HG03575 (cell line): ENCODE results near the gene EGFLAM.

Source experiments
- ATAC-seq: cut with Tn5 transposase; IDR thresholded peaks from one replicate; pipeline ENCODE4 v1.9.1; 2021; ENCODE audit not compliant: unreplicated experiment, insufficient number of reproducible peaks, low FRiP score; ENCODE audit errors: extremely low read depth

Gene EGFLAM

DNA sequence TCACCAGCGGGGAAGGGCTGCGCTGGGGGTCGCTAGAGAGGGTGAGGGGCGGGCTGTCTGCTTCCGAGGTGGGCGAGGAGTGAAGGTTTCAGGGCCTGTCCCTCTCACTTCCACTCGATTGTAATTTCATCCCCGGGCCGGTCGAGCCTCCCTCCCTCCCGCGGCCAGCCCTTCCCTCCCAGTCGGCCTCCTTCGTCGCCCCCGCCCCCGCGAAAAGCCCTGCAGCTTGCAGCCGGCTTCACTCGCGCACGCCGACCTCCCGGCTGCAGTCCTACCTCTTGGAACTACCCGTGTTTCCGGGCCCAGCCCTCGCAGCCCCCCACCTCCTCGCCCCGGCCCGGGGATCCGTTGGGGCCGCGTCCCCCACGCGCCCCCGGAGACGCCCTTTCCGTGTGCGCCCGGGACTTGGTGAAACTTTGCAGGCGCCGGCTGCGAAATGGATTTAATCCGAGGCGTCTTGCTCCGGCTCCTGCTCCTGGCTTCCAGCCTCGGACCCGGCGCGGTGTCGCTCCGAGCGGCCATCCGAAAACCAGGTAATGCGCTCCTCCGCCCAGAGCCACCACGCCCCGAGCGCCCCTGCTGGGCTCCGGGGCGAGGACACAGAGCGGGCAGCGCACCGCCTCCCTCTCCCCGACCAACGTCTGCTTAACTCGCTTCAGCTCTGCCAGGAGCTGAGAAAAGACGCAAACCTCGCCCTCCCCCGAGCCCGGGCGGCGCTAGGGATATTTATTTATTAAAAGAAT, at the start of gene EGFLAM:
TSS of gene EGFLAM (plus strand) at position 241 of the 743 bp plus-strand sequence. CDS start at position 437, 196 bp downstream.
- ATAC-seq, result no peak

DNA sequence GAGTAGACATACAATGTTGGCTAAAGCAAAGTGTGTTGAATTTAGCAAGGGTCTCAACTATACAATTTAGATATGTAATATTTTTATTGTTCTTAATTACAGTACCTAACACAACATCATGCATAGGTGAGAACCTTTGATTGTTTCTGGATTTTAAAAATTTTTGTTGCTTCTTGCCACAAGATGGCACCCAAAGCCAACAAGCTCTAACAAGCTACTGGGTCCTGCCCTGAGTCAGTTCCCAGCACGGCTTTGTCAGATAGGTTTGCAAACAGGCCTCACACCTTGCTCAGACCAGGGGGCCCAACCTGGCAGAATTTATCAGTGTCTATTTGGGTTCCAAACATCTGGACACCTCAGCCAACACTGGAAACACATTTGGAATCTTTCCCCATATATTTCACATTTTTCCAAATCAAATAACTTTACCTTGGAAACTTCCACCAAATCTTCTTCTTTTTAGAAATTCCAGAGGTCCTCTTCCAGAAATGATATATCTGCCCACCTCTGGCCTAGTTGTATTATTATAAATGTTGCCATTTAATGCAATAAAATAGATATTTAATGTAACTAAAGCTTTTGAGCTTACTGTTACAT, 49.5 kb upstream of the EGFLAM start:
- no peak for ATAC-seq

DNA sequence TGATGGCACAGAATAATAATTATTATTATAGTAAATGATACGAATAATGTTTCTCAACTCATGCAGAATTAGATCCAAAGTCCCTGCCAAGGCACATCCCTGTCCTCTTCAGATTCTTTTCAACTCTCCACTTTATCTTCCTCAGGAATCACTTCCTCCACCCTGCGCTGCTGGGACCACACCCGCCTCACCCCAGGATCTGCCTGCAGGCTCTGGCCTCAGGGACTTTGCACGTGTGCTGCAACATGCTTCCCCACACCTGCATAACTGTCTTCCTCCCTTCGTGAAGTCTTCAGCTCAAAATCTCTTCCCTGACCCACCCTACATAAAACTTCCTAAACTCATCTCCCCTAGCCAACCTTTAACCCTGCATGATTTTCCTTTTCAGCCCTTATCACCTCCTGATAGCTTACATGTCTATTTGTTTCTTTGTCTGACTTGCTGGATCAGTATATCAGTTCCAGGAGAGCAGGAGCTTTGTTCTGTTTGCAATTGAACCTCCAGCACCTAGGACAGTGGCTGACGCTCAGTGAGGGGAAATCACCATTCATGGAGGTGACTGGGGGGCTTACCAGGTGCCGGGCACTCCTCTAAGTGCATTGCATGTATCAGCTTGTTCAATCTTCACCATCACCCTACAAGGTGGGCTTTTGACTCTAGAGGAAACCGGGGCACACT, 47.5 kb upstream of the EGFLAM start:
- ATAC-seq, result no peak

DNA sequence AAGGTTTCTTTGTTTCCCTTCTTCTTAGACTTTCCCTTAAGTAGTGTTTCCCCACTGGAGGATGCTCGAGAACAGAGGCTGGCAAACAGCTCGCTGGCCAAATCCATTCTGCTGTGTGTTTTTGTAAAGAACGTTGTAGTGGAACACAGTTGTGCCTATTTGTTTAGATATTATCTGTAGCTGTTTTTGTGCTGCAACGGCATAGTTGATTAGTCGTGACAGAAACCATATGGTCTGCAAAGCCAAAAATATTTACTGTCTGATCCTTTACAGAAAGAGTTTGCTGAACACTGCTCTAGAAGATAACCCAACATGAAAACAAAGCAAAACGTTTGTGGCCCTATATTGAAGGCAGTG, 47.0 kb upstream of the EGFLAM start:
- no peak for ATAC-seq

DNA sequence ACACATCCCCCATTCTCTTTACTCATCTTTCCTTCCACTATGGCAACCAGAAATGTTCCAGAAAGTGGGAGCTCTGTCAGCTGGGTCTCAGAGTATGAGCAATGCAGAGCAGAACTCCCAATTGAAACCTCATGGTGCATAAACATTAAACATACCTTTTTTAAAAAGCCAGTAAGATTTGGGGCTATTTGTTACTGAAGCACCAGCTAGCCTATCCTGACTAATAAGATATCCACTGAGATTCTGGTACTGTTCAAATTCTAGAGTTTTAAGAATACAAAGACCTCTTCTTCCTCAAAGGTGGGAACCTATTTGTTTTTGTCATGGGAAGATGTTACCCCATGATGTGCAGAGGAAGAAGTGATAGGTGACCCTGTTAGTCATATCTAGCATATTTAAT, 46.1 kb upstream of the EGFLAM start:
- no peak for ATAC-seq

DNA sequence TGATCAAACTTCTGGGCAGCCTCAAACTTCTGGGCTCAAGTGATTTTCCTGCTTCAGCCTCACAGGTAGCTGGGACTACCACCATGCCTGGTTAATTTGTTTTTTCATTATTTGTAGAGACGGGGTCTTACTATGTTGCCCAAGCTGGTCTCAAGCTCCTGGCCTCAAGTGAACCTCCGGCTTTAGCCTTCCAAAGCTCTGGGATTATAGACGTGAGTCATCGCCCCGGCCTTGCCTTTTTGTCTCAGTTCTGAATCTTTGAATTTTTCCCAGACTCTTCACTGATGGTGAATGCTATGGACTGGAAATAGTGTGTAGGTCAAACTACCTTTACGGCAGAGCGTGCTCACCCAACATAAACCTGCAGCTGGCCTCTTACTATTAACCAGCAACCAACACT, 32.3 kb upstream of the EGFLAM start:
- ATAC-seq, result no peak

DNA sequence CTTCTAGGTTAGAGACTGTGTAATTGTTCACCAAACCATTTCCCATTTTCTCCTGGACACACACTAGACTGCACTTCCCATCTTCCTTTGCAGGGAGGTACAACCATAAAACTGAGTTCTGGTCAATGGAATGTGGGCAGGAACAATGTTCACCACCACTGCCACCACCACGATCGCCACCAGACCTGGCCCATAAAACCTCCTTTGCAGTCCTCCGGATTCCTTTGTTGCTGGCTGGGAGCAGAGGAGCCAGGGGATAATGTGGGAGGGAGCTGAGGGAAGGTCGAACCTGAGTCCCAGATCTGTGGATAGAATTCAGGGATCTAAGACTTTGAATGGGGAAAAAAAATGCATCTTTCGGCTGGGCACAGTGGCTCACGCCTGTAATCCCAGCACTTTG, 29.4 kb upstream of the EGFLAM start:
- ATAC-seq, result no peak

DNA sequence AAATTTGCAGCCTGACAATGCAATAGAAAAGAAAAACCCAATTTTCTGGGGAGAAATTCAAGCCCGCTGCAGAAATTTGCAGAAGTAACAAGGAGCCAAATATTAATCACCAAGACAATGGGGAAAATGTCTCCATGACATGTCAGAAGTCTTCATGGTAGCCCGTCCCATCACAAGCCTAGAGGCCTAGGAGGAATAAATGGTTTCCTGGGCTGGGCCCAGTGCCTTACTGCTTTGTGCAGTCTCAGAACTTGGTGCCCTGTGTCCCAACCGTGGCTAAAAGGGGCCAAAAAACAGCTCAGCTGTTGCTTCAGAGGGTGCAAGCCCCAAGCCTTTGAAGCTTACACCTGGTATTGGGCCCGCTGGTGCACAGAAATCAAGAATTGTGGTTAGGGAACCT, 23.6 kb upstream of the EGFLAM start:
- ATAC-seq, result no peak

DNA sequence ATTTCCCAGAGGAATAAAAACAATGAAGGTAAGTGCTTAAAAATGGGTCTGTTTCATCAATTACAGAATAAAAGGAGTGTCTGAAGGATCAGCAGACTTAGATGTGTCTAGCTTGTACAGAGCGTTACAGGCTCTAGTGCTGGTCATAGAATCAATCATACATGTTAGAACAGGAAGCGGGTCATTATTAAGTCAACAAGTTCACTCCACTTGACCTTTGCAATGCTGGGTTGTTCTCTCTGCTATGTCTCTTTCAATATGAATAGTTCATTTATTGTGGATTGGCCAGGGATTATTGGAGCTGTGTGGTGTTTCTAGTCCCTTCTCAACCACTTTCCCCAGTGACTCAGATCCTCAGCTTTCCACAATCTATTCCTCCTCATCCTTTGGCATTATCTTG, 20.7 kb upstream of the EGFLAM start:
- ATAC-seq, result no peak

DNA sequence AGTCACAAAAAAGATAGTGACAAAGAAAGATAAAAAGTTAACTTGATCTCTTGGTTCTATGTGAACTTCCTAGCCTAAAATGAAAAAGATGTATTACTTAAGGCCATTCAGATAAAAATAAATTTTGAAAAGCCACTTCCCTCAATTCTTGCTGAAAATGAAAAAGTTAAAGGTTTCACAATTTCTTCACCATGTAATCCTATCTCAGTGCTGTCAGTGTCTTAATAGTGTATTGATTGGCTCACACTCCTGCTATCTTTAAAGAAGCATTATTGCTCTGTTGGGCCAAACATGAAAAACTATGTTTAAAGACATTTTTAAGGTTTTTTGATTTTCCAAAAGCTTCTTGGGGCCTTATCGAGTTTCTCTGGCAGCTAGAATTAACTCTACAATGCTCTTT, 18.1 kb upstream of the EGFLAM start:
- ATAC-seq, result no peak

DNA sequence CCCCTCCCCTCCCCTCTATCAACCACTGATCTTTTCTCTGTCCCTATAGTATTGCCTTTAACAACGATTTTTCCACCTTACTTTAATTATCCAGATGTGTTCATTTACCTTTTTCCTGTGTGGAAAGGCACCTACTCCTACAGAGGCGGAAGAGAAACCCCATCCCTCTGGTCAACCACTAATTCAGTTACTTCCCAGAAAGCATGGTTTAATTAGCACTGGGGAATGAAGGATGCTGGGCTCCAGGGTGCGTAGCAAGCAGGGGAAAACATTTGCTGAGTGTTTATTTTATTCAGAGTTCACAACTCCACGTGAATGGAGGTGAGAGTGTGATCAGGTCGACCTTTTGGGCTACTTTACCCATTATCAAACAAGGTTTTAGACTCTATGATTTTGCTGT, 16.7 kb upstream of the EGFLAM start:
- ATAC-seq, result no peak

DNA sequence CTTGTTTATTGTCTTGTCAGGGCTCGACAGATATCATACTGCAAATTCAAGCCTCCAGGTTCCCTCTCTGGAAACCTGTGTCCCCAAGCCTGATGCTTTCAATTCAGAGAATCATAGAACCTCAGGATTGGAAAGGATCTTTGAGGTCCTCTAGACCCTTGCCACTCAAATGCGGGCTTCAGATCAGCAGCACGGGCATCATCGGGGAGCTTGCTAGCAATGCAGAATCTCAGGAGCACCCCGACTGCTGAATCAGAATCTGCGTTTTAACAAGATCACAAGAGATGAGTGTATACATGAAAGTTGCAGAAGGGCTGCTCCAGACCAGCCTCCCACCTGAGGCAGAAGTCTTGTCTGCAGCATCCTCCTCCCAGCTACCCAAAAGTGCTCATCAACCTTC, 13.1 kb upstream of the EGFLAM start:
- ATAC-seq, result no peak

DNA sequence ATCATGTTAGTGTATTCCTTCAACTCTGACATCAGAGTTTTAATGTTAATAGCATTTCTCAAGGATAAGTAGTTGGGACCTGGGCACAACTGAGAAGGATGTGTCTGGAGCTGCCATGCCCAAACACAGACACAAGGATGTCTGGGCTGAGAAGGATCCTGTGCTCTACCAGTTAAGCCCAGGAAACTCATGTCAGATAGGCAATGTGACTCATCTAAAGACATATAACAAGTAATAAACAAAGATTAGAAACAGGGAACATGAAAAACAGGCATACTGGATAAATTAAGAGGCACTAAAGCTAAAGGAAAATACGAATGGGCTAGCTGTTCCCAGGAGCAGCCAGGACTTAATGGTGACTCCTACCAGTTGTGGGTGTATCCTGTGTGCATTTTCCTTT, 9.1 kb upstream of the EGFLAM start:
- ATAC-seq, result no peak

DNA sequence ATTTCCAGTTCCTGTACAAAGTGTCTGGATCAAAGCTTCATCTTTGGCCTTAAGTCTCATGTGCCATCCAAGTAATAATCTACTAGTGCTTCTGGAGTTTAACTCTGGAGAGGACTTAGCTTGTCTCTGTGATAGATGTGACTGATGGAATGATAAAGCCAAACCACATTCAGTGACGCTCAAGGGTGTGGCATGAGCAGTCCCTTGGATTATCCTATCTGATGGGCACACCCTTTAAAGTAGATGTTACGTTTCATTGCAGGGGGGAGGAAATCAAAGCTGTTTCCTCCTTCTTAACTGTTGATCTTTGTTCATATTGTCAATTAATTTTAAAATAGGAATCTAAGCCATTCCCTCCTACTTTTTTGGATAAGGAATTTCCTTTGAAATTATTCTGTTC, 8.5 kb upstream of the EGFLAM start:
- ATAC-seq, result no peak

DNA sequence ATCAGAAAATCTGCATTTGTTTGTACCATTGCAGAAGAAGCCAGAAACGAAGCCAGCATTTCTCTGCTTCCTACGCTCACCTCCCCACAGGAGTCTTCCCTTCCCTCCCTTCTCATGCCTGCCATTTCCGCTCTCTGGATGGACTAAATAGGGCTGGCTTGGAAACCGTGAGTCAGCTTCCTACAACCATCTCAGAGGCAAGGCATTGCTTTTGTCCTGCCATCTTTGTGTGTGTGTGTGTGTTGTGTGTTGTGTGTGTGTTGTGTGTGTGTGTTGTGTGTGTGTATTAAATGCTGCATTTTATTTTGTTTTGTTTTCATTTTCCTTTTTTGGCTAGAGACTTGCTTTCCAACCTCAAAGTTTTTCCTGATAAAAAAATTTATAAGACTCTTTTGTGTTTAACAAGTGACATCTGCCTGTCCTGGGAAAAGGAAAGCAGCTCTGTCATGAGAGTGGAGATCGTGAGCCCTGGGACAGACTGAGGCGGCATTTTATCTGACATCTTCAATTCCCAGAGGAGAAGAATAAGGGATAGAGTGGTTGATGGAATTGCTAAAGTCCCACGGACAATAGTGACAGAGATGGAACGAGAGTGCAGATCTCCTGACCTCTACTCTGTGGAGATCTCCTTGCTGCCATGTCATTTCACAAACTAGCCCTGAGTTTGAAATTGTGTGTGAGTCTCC, 7.5 kb upstream of the EGFLAM start:
- ATAC-seq, result no peak

DNA sequence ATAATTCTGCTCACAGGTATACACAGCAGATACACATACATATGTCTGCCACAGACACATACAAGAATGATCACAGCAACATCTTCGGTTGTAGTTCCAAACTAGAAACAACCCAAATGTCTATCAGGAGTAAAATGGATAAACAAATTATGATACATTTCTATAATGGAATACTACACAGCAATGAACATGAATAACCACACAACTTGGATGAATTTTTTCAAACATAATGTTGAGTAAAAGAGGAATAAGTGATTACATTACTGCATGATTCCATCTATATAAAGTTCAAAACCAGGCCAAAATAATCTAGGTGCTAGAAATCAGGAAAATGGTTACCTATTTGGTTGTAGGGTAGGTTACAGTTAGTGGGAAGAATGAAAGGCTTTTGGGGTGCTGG, 4.6 kb upstream of the EGFLAM start:
- no peak for ATAC-seq

DNA sequence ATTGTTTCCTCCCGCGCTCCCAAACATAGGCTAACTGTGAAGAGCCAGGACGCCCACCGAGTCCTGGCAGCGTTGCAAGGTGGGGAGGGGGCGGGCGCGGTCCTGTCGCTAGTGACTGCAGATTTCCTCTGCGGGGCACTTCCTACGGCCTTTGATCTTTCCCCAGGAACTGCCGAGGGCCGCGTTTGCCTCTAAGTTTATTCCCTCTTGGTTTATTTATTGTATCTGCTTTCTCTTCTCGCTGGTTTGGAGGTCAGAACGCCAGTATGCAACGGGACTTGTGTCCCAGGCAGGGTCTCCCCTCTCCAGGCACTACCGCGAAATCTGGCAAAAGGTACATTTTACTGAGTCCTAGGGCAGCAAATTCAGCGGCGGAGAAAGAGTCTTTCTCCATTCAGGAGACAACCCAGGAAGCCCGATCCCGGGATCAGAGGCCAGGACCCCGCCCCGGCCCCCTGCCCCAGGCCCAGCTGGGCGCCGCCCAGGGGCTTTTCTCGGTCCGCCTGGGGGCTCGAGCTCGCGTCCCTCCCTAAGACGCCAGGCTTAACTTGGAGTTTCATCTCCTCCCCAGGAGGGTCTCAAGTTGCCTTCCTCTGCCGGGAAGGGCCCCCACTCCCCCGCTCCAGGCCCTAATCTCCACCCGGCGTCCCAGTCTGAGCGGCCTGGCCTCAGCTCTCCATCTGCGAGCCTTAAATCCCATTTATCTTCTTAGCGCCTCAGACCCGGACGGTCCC, 884 bp upstream of the EGFLAM start:
- no peak for ATAC-seq

DNA sequence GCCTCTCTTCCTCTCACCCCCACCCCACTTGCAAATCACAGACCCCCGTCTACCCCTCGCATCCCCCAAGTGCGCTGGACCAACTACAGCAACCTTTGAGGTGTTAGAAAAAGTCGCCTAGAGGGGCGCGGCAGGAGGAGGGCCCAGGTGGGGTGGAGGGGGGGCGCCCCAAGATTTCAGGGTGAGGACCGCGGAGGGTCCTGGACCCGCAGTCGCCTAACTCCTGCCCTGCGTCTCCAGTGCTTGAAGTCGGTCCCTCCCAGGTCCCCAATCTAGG, 379 bp upstream of the EGFLAM start:
- no peak for ATAC-seq

DNA sequence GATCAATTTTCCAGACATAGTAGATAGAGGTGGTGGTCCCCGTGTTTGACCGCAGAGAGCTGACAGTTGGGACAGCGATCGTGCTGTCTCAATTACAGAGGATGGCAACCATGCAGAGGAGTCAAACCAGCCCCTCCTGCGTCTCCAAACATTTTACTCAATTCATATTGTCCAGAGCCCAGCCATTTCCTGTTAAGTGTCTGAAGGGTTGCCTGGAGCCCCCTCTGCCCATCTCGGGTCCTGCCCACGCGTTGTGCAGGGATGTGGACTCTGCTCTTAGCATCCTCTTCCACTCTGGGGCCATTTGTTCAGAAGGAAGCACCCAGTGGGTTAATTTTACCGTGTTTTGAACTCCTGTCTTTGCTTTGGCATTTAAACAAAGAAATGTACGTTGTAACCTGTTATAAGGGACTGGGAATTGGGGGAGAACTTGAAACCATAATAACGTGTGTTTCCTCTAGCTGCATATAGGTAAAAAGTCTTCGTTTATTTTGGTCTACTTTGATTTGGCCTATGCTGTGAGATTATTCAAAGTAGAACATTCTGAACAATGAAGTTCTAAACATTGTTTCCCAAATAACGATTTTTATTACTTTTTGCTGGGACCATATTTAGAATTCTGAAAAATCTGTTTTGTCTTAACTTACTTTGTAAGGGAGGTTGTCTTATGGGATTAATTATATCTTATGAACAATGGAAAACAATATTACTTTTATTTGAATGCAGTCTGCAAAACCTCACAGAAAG, 876 bp downstream of the EGFLAM start:
- no peak for ATAC-seq
